OCI-LY3 (cell line): ENCODE results near the gene INTS2.

ENCODE experiments used
- EZH2phosphoT487 ChIP-seq: fragments of 200-600 bp; shearing (Covaris generic); IDR thresholded peaks from 2 replicates; pipeline ENCODE4 v1.6.1; 2018; ENCODE audit warnings: antibody characterized with exemption, mixed run types, low read depth
- TF ChIP-seq, protein P1 (sequence below): fragments of 200-600, 300-600 bp; sonication (generic); IDR thresholded peaks from 2 replicates; pipeline ENCODE4 v1.5.1; 2014; ENCODE audit warnings: antibody characterized with exemption, low read length, low read depth

DNA sequence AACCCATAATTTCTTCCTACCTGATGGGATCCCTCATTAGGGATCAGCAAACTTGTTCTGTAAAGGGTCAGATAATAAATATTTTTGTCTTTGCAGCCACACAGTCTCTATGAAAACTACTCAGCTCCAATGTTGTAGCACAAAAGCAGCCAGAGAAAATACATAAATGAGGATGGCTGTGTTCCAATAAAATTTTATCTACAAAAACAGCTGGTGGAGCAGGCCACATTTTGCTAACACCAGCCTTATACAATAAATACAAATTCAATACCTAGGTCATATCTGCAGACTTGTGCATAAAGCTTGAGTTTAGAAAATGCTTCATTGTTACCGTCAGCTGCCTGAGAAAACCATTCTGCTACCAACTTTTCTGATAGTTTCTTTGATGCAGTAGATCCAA, 38.4 kb upstream of the INTS2 start:
- TF ChIP-seq, protein P1, sequence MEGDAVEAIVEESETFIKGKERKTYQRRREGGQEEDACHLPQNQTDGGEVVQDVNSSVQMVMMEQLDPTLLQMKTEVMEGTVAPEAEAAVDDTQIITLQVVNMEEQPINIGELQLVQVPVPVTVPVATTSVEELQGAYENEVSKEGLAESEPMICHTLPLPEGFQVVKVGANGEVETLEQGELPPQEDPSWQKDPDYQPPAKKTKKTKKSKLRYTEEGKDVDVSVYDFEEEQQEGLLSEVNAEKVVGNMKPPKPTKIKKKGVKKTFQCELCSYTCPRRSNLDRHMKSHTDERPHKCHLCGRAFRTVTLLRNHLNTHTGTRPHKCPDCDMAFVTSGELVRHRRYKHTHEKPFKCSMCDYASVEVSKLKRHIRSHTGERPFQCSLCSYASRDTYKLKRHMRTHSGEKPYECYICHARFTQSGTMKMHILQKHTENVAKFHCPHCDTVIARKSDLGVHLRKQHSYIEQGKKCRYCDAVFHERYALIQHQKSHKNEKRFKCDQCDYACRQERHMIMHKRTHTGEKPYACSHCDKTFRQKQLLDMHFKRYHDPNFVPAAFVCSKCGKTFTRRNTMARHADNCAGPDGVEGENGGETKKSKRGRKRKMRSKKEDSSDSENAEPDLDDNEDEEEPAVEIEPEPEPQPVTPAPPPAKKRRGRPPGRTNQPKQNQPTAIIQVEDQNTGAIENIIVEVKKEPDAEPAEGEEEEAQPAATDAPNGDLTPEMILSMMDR, result no peak
- TF ChIP-seq EZH2phosphoT487, result no peak
